IMR-90 (cell line): ENCODE results near the gene AIFM2. TPM values are rescaled to one million over a fixed set of nuclear protein-coding genes. Genes with fewer than 3 reads are reported as not detected.

Source experiments
- ATAC-seq: fragments of 200-7000 bp; cut with Tn5 transposase; 2 replicates; pipeline ENCODE4 v1.9.1; 2020; ENCODE audit warnings: low read depth, mild to moderate bottlenecking, moderate library complexity
- BruUV-seq: library from RNA; stranded (reverse); fragments of 400-500 nt; replicated peaks from 2 replicates; lab custom pipeline; 2021; lab: Mats Ljungman, UMichigan
- CTCF ChIA-PET: fragments of 300-600 bp; formaldehyde crosslinking; extraction: SDS; loops from one replicate; lab custom pipeline; 2021; ENCODE audit warnings: antibody characterized with exemption; lab: Yijun Ruan, JAX
- POLR2A ChIA-PET: fragments of 300-600 bp; sonication (Branson Sonifier 250); formaldehyde crosslinking; loops from one replicate; lab custom pipeline; 2022; ENCODE audit warnings: antibody characterized with exemption; ENCODE audit not compliant: unreplicated experiment; lab: Charles Lee
- DNase-seq: peaks from one replicate; pipeline ENCODE4 v3.0.0; 2013
- H2AFZ ChIP-seq: replicated peaks from 2 replicates; pipeline ENCODE3; 2013; ENCODE audit warnings: low read length, mild to moderate bottlenecking; ENCODE audit not compliant: poor library complexity
- H2AK5ac ChIP-seq: 2 replicates; pipeline ENCODE4 v1.6.1; 2013; ENCODE audit warnings: low read depth, low read length, inconsistent platforms
- H2AK9ac ChIP-seq: replicated peaks from 2 replicates; pipeline ENCODE3; 2013; ENCODE audit warnings: mild to moderate bottlenecking, low read depth, low read length, moderate library complexity; ENCODE audit not compliant: poor library complexity
- H2BK120ac ChIP-seq: 2 replicates; pipeline ENCODE4 v1.6.1; 2013; ENCODE audit warnings: low read depth, low read length, inconsistent platforms
- H2BK15ac ChIP-seq: 3 replicates; pipeline ENCODE4 v1.6.1; 2013; ENCODE audit warnings: low read depth, low read length, inconsistent platforms
- H2BK20ac ChIP-seq: 2 replicates; pipeline ENCODE4 v1.6.1; 2013; ENCODE audit warnings: low read depth, mild to moderate bottlenecking, inconsistent platforms, low read length, moderate library complexity
- H2BK5ac ChIP-seq: 2 replicates; pipeline ENCODE4 v1.6.1; 2013; ENCODE audit warnings: mild to moderate bottlenecking, low read depth, low read length, inconsistent platforms; ENCODE audit not compliant: poor library complexity, severe bottlenecking
- H3K14ac ChIP-seq: replicated peaks from 2 replicates; pipeline ENCODE4 v1.6.1; 2013; ENCODE audit warnings: low read depth, low read length, inconsistent platforms
- H3K18ac ChIP-seq: 2 replicates; pipeline ENCODE4 v1.6.1; 2013; ENCODE audit warnings: low read depth, low read length, control low read depth
- H3K23ac ChIP-seq: 2 replicates; pipeline ENCODE4 v1.6.1; 2013; ENCODE audit warnings: low read depth, low read length, inconsistent platforms
- H3K27ac ChIP-seq: 2 replicates; pipeline ENCODE4 v1.5.1; 2013; ENCODE audit warnings: mild to moderate bottlenecking, control low read depth, low read length; ENCODE audit not compliant: insufficient read depth
- H3K27me3 ChIP-seq: 2 replicates; pipeline ENCODE4 v1.6.1; 2013; ENCODE audit warnings: low read length; ENCODE audit not compliant: control insufficient read depth, insufficient read depth
- H3K36me3 ChIP-seq: 2 replicates; pipeline ENCODE4 v1.6.1; 2013; ENCODE audit warnings: low read length, mixed read lengths; ENCODE audit not compliant: control insufficient read depth, insufficient read depth
- H3K4ac ChIP-seq: 2 replicates; pipeline ENCODE4 v1.6.1; 2013; ENCODE audit warnings: low read depth, low read length, inconsistent platforms
- H3K4me1 ChIP-seq: 2 replicates; pipeline ENCODE4 v1.6.1; 2013; ENCODE audit warnings: low read length, mixed read lengths; ENCODE audit not compliant: control insufficient read depth, insufficient read depth
- H3K4me2 ChIP-seq: 2 replicates; pipeline ENCODE4 v1.6.1; 2013; ENCODE audit warnings: low read depth, mild to moderate bottlenecking, control low read depth, low read length, moderate library complexity
- H3K4me3 ChIP-seq: 2 replicates; pipeline ENCODE4 v1.5.1; 2013; ENCODE audit warnings: low read depth, mild to moderate bottlenecking, control low read depth, low read length, moderate library complexity; ENCODE audit not compliant: insufficient read depth
- H3K56ac ChIP-seq: 2 replicates; pipeline ENCODE4 v1.6.1; 2013; ENCODE audit warnings: low read length, inconsistent platforms; ENCODE audit not compliant: insufficient read depth; ENCODE audit errors: extremely low read depth
- H3K79me1 ChIP-seq, 2 experiments: 2 replicates each; pipeline ENCODE4 v1.6.1; 2013; ENCODE audit warnings: low read length in 2 of 2, inconsistent platforms in 1 of 2, low read depth in 1 of 2
- H3K9ac ChIP-seq: 2 replicates; pipeline ENCODE4 v1.6.1; 2013; ENCODE audit warnings: low read depth, low read length, control low read depth
- H3K9me1 ChIP-seq: 2 replicates; pipeline ENCODE4 v1.6.1; 2013; ENCODE audit warnings: low read length, inconsistent platforms; ENCODE audit not compliant: insufficient read depth
- H3K9me3 ChIP-seq: 2 replicates; pipeline ENCODE4 v1.6.1; 2013; ENCODE audit warnings: low read length; ENCODE audit not compliant: control insufficient read depth, insufficient read depth
- H4K20me1 ChIP-seq: 2 replicates; pipeline ENCODE4 v1.6.1; 2013; ENCODE audit warnings: low read length, inconsistent platforms; ENCODE audit not compliant: insufficient read depth
- H4K5ac ChIP-seq: 2 replicates; pipeline ENCODE4 v1.6.1; 2013; ENCODE audit warnings: mild to moderate bottlenecking, low read depth, low read length, control low read depth
- H4K8ac ChIP-seq, 2 experiments: 2 replicates each; pipeline ENCODE4 v1.6.1; 2013; ENCODE audit warnings: low read depth in 2 of 2, low read length in 2 of 2, control low read depth in 1 of 2, inconsistent platforms in 1 of 2
- H4K91ac ChIP-seq: 2 replicates; pipeline ENCODE4 v1.6.1; 2013; ENCODE audit warnings: low read depth, low read length, inconsistent platforms; ENCODE audit not compliant: insufficient read depth
- BHLHE40 ChIP-seq: fragments of 150-350 bp; IDR thresholded peaks from 2 replicates; pipeline ENCODE4 v1.6.1; 2016; ENCODE audit warnings: mild to moderate bottlenecking, low read depth, low read length
- CEBPB ChIP-seq: IDR thresholded peaks from 2 replicates; pipeline ENCODE4 v1.6.1; 2012; ENCODE audit warnings: low read depth, low read length, improper control_type of control experiment
- CHD1 ChIP-seq: IDR thresholded peaks from 2 replicates; pipeline ENCODE4 v1.6.1; 2012; ENCODE audit warnings: low read depth, low read length, improper control_type of control experiment
- CTCF ChIP-seq: conservative IDR thresholded peaks from 2 replicates; pipeline ENCODE4 v1.5.1; 2012; ENCODE audit warnings: mild to moderate bottlenecking, low read depth, low read length, improper control_type of control experiment
- ELK1 ChIP-seq: fragments of 150-350 bp; IDR thresholded peaks from 2 replicates; pipeline ENCODE4 v1.6.1; 2016; ENCODE audit warnings: low read depth, mild to moderate bottlenecking, low read length, moderate library complexity, borderline replicate concordance
- FOS ChIP-seq: fragments of 150-350 bp; IDR thresholded peaks from 2 replicates; pipeline ENCODE4 v1.6.1; 2016; ENCODE audit warnings: low read depth, low read length
- MAFK ChIP-seq: IDR thresholded peaks from 2 replicates; pipeline ENCODE4 v1.6.1; 2012; ENCODE audit warnings: low read depth, low read length, improper control_type of control experiment
- MAZ ChIP-seq: IDR thresholded peaks from 2 replicates; pipeline ENCODE4 v1.6.1; 2012; ENCODE audit warnings: low read depth, mild to moderate bottlenecking, low read length, improper control_type of control experiment, moderate library complexity, borderline replicate concordance
- MXI1 ChIP-seq: IDR thresholded peaks from 2 replicates; pipeline ENCODE4 v1.6.1; 2012; ENCODE audit warnings: low read depth, mild to moderate bottlenecking, low read length, moderate library complexity, borderline replicate concordance
- NFE2L2 ChIP-seq: fragments of 150-350 bp; IDR thresholded peaks from 2 replicates; pipeline ENCODE4 v1.6.1; 2016; ENCODE audit warnings: low read depth, mild to moderate bottlenecking, low read length
- POLR2A ChIP-seq: IDR thresholded peaks from 2 replicates; pipeline ENCODE4 v1.6.1; 2012; ENCODE audit warnings: mild to moderate bottlenecking, low read depth, low read length
- RAD21 ChIP-seq: IDR thresholded peaks from 2 replicates; pipeline ENCODE4 v1.6.1; 2012; ENCODE audit warnings: low read length, improper control_type of control experiment
- RCOR1 ChIP-seq: IDR thresholded peaks from 2 replicates; pipeline ENCODE4 v1.6.1; 2012; ENCODE audit warnings: mild to moderate bottlenecking, low read length, improper control_type of control experiment; ENCODE audit not compliant: insufficient replicate concordance
- RFX5 ChIP-seq: IDR thresholded peaks from 2 replicates; pipeline ENCODE4 v1.8.0; 2012; ENCODE audit warnings: low read depth, mild to moderate bottlenecking, low read length, moderate library complexity
- SMC3 ChIP-seq: fragments of 150-350 bp; IDR thresholded peaks from 2 replicates; pipeline ENCODE4 v1.6.1; 2016; ENCODE audit warnings: low read depth, mild to moderate bottlenecking, antibody characterized with exemption, low read length, moderate library complexity
- USF2 ChIP-seq: fragments of 150-350 bp; IDR thresholded peaks from 2 replicates; pipeline ENCODE4 v1.6.1; 2017; ENCODE audit warnings: mild to moderate bottlenecking, antibody characterized with exemption, low read length, low read depth
- WGBS, 2 experiments: methylation state at CpG; one replicate each; pipeline versions ENCODE4 v1.1.5 to v1.1.7; 2013; ENCODE audit warnings: missing lambda C conversion rate in 2 of 2; ENCODE audit not compliant: insufficient read length in 1 of 2; ENCODE audit errors: extremely low coverage in 2 of 2; 5-methylcytosine and 5-hydroxymethylcytosine counted together
- dilution Hi-C: fragments of 300-500 bp; cut with HindIII; formaldehyde crosslinking; loops from one replicate; pipeline ENCODE4 v1.14.3; 2018; ENCODE audit warnings: low sequenced_read_pairs; ENCODE audit not compliant: unreplicated experiment
- in situ Hi-C: fragments of 300-500 bp; cut with MboI; formaldehyde crosslinking; loops from 3 replicates; pipeline ENCODE4 v1.14.3; 2019; ENCODE audit warnings: low sequenced_read_pairs, inconsistent platforms, mixed read lengths
- intact Hi-C: fragments of 100-400 bp; cut with micrococcal nuclease; formaldehyde crosslinking; loops from 2 replicates; pipeline ENCODE4 v1.10.0; 2022
- polyA plus RNA-seq, 3 experiments: library from polyadenylated mRNA; depleted of rRNA; stranded (reverse); fragments of >200 nt; gene quantifications; 2 replicates each; pipeline ENCODE4 v1.2.3, GENCODE V29; 2012; ENCODE audit warnings: low replicate concordance in 1 of 3
- total RNA-seq: library from RNA; depleted of rRNA; stranded (reverse); fragments of >200 nt; gene quantifications from 2 replicates; pipeline ENCODE4 v1.2.3, GENCODE V29; 2012

The AIFM2 gene
- total and polyA plus RNA-seq, 2 of the 4 experiments (the other 2 are of a cell fraction): 2.0 to 4.6 TPM

- Histone ChIP-seq H4K5ac (no peak overlapping the region), H3K14ac (no peak overlapping the region), H2AK9ac (no peak overlapping the region), H3K36me3 (peaks cover 13% of the 10 kb centered on the region), H2BK5ac (no peak overlapping the region), H3K9me1 (peaks cover 10% of the 10 kb centered on the region; the same call in 1 of the 2 replicates), H3K27ac (no peak overlapping the region), H3K4me3 (no peak overlapping the region), H3K9me3 (no peaks in the 10 kb centered on the region), H3K27me3 (no peaks in the 10 kb centered on the region), H4K91ac (no peak overlapping the region), H3K4me1 (peaks cover 6% of the 10 kb centered on the region), H3K4me2 (no peak overlapping the region), H3K4ac (no peak overlapping the region), H3K56ac (no peak overlapping the region), H3K9ac (no peak overlapping the region), H2BK15ac (no peak overlapping the region), H4K8ac (no peak overlapping the region), H3K79me1 (peaks cover 26 to 32% of the 10 kb centered on the region in 2 experiments), H2AFZ (no peak overlapping the region), H3K18ac (no peak overlapping the region), H4K20me1 (peaks cover 15% of the 10 kb centered on the region), H2AK5ac (no peak overlapping the region), H2BK120ac (no peak overlapping the region), H2BK20ac (no peak overlapping the region), H3K23ac (no peak overlapping the region)
- CTCF ChIA-PET: interaction anchor here (1.2 kb wide), 1 partner anchor 24 kb away, joined by 3 read pairs; no protein-coding TSS in a partner anchor
- dilution Hi-C loops (no loop called here), intact Hi-C loops (loop anchor here (10.0 kb wide), 2 partner anchors 165 to 335 kb away; partner anchors contain the start of gene COL13A1), in situ Hi-C loops (no loop called here)
- POLR2A ChIA-PET: no interaction called here
- no peak for TF ChIP-seq RAD21
- TF ChIP-seq RCOR1: no peak
- TF ChIP-seq NFE2L2: no peak
- TF ChIP-seq MAFK: no peak
- no peak for TF ChIP-seq CTCF
- no peak for TF ChIP-seq BHLHE40
- no peak for TF ChIP-seq RFX5
- TF ChIP-seq SMC3: no peak
- no peak for TF ChIP-seq CEBPB
- TF ChIP-seq ELK1: no peak
- no peak for TF ChIP-seq USF2
- TF ChIP-seq MAZ: no peak
- TF ChIP-seq POLR2A: no peak
- TF ChIP-seq FOS: no peak
- TF ChIP-seq MXI1: no peak
- no peak for TF ChIP-seq CHD1
- no CpG with 5 or more reads among the region's 5 CpGs for WGBS, 2 experiments
- BruUV-seq: no TSS peak
- DNase-seq (no peak), ATAC-seq (no peak)
These were observed 7.7 kb upstream of the AIFM2 start for GRCh38 chr10:70140297-70140696.
